WTC11 (cell line): ENCODE data around the gene PSMB9.

Experiments
- GABPB1 ChIP-seq: sonication (generic); formaldehyde crosslinking; IDR thresholded peaks from 2 replicates; pipeline ENCODE4 v1.8.1; 2023; ENCODE audit warnings: mild to moderate bottlenecking, missing genetic modification reagents
- MAX ChIP-seq: sonication (generic); formaldehyde crosslinking; IDR thresholded peaks from 2 replicates; pipeline ENCODE4 v1.8.0; 2022; ENCODE audit warnings: mild to moderate bottlenecking, missing genetic modification reagents
- TF ChIP-seq, protein P1 (sequence below): fragments of 250-450 bp; sonication (Bioruptor Pico); conservative IDR thresholded peaks from 2 replicates; pipeline ENCODE4 v1.9.0; 2021; ENCODE audit warnings: mild to moderate bottlenecking
- TF ChIP-seq, protein P2 (sequence below): sonication (generic); formaldehyde crosslinking; conservative IDR thresholded peaks from 2 replicates; pipeline ENCODE4 v1.8.1; 2022; ENCODE audit warnings: mild to moderate bottlenecking, missing genetic modification reagents

- TF ChIP-seq MAX (CRISPR knock-in tag) (no peak), GABPB1 (CRISPR knock-in tag) (no peak)
- TF ChIP-seq, protein P1, sequence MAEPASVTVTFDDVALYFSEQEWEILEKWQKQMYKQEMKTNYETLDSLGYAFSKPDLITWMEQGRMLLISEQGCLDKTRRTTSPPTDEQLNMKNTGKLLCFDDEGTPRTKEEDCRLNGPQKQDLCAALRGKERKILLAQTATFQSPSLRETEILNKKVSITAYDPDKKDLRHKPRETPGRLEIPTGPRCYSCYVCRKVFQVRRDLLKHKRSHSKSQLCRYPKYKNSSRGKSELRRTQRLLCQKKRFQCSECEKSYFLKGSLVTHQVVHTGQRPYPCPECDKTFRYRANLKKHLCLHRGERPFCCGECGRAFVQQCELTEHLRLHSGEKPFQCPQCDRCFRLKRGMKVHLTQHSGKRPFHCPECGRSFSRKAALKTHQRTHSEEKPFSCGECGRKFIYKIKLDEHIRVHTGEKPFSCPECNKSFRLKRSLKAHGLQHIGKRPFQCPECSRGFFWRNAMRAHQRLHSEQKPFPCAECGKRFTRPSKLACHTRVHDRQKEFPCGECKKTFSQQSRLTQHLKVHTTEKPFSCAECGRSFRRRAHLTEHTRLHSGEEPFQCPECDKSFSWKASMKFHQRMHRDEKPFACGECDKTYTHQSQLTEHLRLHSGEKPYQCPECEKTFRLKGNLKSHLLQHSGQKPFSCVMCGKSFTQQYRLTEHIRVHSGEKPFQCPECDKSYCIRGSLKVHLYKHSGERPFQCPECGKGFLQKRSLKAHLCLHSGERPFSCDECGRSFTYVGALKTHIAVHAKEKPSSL (CRISPR knock-in tag), result no peak
- TF ChIP-seq, protein P2, sequence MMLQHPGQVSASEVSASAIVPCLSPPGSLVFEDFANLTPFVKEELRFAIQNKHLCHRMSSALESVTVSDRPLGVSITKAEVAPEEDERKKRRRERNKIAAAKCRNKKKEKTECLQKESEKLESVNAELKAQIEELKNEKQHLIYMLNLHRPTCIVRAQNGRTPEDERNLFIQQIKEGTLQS (CRISPR knock-in tag), result no peak
Measured at GRCh38 chr6:32903952-32904351, 50.0 kb downstream of the PSMB9 start.
